Superior temporal gyrus (tissue), 1 donor: ENCODE measurements around the gene BBIP1.
A peak's percentile ranks its signal among the peaks of the same experiment; 100 is the strongest.
"Not testable (repeated sequence)": the region's sequence is repeated elsewhere in the genome, so short reads cannot be mapped to it uniquely, and the experiment has no call there.

Experiments
- DNase-seq: peaks from one replicate; pipeline ENCODE4 v3.0.0-alpha.2; 2016; ENCODE audit errors: extremely low spot score

Gene BBIP1

DNA sequence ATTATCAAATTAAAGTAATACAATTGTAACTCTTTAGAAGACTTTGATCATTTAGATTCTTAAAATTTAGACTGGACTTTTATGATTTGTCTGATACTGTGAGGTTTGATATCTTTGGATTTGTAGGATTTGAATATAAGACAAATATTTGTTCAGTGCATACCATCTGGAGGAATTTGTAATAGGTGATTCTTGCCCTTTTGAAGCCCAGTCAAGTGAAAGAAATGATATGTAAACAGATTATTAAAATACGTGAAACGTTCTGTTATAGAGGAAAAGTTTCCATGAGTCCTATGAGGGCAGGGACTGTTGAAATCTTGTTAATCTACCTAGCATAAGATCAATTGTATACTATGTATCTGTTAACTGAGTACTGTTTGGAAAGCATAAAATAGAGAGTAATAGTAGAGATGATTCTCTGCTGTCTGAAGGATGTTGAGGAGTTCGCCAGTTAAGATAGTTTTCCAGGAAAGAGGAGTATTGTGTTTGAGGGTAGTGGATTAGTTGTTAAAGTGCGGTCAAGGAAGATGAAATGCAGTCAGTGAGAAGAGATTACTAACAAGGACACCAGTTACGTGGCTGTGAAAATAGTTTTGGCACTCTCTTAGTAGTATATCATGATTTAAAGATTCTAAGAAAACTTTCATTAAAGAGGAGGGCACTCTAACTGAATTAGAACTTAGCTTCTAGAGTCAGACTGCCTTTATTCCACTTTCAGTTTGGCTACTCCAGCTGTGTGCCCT is 32.9 kb downstream of the BBIP1 start:
- no peak for DNase-seq

DNA sequence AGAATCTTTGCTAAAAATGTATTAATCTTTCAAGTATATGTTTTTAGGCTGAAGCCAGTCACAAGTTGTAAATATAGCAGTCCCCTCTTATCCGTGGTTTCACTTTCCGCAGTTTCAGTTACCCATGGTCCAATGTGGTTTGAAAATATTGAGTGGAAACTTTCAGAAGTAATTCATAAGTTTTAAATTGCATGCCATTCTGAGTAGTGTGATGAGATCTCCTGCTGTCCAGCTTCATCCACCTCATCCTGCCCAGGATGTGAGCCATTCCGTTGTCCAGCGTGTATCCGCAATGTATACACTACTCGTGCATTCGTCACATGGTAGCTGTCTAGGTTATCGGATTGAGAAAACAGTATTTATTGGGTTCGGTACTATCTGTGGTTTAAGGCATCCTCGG is 35.1 kb downstream of the BBIP1 start:
- DNase-seq = no peak

DNA sequence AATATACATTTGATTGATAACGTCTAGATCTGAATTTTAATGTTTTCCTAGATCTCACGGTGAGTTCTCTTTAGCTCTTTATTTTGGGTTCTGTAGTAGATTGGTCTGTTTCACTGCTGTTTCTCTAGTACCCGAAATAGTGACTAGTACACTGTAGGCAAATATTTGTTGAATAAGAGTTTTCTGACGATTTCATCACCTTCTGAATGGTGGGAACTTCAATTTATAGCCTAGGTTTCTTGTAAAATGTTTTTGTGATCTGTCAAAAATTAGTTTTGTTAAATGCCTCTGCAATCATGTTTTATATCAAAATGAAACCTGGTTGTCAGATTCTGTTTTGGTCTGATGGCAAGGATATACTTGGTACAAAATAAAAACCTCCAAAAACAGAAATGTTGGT is 37.1 kb downstream of the BBIP1 start:
- no peak for DNase-seq

DNA sequence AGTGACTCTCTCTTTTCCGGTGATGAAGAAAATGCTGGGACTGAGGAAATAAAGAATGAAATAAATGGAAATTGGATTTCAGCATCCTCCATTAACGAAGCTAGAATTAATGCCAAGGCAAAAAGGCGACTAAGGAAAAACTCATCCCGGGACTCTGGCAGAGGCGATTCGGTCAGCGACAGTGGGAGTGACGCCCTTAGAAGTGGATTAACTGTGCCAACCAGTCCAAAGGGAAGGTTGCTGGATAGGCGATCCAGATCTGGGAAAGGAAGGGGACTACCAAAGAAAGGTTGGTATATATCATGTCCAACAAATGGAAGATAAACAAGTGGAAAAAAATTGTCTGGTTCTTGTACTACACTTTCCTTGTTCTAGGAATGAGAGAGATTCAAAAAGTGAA is 37.7 kb downstream of the BBIP1 start:
- no peak for DNase-seq

DNA sequence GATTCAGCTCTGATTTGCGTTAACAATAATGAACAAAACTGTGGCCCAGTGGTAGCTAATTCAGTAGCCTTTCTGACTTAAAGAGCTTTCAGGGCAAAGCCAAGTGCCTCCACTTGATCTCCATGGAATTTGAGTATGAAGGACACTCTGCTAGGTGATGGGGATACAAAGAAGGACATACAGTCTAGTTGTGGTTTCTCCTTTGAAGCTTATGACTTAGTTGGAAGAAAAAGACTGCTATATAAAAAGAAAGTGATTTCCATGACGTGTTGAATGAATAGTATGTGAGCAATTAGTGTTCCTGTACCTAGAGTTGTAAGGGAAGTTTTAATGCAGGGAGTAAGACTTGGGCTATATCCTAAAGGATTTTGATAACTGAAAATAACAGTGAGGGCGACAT is 39.0 kb downstream of the BBIP1 start:
- DNase-seq = no peak

DNA sequence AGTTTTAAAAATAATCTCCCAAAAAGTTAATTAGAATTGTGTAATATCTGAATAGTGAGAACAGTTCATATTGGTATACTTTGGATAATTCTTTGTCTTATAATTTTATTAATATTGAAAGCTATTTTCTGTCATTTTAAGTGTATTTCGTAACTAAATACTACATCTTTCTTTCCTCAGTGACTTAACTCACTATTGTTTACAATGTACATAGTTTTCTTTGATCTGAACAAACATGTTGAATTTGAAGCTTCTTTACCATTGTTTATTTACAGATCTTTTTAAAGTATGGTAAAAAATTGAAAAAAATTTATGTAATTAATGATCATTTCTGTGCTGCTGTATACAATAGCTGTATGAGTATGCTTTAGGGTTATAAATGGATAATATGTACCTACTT is 42.2 kb downstream of the BBIP1 start:
- no peak for DNase-seq

DNA sequence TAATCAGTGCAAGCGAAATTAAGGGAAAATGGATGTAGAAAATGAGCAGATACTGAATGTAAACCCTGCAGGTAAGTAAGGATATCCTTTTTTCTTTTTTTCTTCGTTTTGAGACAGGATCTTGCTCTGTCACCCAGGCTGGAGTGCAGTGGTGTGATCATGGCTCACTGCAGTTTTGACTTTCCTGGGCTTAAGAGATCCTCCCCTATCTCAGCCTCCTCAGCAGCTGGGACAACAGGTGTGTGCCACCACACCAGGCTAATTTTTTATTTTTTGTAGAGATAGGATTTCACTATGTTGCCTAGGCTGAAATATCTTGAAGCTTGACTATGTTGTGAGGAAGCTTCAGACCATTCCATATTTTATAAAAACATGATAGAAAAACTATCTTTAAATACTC is 43.0 kb downstream of the BBIP1 start:
- DNase-seq = no peak

DNA sequence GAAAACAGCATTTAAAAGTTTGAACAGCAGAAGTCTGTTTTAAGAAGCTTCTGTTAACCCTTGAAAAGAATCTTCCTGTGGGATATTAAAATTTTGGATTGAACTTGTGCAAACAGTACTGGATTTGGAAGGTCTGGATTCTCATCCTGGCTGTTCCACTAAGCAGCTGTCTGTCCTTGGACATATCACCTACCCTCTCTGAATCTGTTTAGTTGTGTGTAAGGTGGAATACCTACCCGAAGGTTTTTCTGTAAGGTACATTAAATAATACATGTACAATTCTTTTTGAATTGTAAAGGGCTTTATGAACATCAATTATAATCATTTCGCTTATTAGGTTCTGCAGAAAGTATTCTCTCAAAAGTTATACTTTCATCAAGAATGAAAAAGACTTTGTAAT is 45.0 kb downstream of the BBIP1 start:
- DNase-seq = no peak

DNA sequence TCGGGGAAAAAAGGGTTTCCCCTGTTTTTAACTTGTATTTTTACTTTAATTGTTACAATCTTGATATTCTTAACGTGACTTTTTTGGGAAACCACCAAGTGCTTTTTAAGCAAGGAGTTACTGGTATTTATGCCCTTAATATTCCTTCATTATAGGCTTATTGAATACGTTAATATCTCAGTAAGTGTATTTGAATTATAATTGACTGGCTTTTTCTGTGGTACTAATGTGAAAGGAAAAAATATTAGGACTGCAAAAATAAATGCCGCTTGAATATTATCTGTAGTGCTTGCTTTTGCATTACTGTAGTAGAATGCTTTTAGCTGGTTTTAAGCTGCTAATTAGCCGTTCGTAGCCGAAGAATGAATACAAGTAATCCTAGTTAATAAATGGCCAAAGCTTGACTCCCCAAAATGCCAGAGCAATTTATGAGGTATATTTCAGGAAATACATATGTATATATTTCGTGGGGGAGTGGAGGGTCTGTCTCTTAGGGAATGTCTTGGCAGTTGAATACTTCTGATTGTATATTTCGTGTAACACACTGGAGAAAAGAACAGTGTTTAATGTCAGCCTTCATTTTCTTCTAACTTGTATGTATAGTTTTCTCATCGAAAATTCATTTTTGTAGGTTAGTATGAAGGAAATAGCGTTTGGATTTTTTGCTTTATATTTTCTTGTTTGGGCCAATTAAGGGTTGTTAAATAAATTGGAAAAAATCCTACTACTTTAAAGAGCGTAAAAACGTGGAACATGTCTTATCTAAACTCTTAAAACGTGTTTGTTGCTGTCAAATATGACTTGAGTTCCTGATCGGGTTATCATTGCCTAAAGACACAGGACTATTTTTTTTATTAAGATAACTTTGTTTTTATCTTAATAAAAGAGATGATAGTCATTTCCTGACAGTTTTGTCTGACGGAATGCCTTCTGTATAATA is 45.7 kb downstream of the BBIP1 start:
- DNase-seq = peak; percentile 47

DNA sequence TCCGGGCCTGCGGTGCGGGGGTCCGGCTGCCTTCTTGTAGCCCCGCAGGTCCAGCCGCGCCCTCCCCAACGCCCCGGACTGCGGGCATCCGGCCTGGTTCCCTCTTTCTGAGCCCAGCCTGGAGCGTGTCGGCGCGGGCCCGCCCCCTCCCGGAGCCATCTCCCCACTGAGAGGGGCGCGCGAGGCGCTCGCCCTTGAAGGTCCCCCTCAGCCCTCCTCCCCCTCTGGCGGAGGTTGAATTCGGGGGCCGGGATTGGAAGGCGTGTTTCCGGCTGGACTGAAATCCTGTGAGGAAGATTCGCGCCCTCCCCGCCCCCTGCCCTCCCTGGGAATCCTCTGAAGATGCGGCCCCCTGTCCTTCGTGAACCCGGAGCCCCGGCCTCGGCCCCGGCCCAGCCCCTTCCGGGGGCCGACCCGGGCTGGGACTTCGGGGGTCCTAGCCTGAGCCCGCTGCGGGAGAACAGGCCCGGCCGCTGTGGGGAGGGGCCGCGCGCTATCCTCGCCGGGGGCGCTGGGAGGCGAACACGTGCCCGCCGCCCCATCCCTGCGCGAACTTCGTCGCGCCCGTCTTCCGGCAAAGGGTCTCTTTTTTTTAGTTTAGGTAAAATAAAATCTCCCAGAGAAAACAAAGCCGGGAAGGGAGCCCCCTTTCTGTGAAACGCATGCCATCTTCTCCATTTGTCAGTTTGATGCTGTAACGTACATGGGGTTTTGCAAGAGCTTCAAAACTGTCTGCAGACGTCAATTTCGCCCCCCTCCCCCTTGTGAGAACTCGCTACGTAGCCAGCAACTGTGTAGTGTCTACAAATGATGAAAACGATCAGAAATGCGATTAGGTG is 46.6 kb downstream of the BBIP1 start:
- peak; percentile 64 for DNase-seq

DNA sequence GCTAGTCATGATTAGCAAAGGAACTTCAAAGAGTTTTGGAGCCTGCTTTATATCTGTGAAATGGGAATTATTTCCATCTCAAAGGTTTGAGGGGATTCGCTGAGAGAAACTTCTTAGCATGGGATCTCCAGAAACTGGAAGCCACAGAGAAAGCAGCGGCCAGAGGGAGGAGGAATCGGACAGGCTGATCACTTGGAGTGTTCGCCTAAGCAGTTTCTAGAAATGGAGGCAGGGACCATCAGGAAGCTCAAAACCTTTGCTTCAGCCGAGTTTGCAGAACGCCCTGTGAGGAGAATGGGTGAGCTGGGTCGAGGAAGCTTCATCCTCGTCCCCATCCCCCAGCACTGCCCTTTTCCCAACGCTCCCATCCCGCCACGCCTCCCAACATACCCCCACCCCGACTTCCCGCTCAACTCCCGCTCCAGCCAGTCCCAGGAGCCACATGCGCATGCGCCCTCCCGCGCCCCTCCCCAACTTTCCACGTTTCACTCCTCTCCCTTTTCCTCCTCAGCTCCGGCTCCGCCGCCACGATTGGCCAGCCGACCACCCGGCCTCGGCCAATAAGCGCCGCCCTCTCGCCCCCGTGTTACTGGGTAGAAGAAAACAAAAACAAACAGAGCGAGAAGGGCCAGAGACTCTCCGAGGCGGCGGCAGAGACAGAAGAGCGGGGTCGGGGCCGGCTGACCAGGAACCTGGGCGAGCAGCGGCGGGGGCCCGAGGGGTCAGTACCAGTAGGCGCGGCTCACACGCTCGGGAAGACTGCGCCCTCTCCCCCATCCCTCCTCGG is 47.5 kb downstream of the BBIP1 start, which contains the start of gene PDCD4:
Gene PDCD4, plus strand, starts transcription at position 631 of the 787 bp plus-strand sequence. CDS start 4,100 bp downstream, outside the sequence.
- peak; percentile 98 for DNase-seq

DNA sequence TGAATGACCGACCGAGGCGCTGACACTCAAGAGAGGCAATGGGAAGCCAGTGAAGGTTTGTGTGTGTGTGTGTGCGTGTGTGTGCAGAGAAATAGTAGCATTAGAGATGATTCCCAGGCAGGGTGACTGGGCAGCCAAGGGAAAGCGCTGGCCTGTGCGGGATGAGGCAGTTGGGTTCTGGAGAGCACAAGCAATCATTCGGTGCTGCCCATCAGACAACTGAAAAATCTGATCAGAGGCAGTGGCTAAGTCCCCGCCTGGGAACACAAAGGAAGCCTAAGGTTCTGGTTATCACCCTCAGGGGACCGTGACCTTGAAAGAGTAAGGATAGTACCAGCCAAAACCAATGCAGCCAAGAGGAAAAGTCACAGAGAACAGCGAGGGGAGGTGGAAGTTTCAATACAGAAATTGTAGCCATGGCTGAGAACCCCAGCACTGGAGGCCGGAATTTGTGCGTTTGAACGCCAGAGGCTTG is 48.1 kb downstream of the BBIP1 start:
- DNase-seq = no peak

DNA sequence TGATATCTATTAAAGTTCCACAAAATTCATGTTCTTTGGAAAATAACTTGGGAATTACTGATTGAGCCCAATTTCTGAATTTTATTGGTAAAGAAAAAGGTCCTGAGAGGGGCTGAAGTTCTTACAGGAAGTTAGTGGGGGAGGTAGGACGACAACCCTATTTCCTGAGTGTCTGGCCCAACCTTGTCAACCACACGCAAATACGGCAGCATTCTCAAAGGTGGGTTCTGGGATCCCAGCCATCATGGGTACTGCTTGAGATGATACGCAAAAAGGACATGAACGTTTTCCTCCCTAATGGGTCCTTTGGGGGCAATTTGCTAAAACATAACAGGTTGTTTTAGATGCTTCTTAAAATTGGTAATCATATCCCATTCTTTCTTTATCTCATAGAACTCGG is 50.0 kb downstream of the BBIP1 start:
- DNase-seq = no peak

DNA sequence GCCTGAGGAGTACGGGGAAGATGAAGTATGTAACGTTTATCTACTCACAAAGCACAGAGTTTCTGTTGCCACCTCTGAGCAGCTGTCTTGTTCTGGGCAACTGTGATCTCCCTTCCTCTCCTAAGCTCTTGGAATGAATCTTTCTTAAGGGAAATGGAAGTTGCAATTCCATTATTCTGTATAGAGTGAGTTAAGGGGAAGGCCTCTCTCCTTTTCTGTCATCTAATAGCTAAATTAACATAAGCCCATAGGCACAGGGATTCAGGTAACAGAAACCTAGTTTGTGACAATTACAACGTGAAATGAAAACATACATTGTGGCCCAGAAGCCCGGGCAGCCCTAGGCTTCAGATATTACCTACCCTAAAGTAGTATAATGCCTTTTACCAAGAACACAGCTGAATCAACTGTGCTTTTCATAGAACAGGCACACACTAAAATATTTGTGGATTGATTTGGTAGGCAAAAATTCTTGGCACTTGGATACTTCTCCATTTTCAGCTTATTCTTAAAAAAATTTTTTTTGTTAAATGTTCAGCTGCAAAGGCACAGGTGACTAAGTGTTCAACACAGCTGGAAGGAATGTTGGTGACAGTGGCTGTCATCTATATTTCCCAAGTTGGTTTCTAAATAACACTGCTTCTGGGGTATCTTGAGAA is 51.0 kb downstream of the BBIP1 start:
- no peak for DNase-seq

DNA sequence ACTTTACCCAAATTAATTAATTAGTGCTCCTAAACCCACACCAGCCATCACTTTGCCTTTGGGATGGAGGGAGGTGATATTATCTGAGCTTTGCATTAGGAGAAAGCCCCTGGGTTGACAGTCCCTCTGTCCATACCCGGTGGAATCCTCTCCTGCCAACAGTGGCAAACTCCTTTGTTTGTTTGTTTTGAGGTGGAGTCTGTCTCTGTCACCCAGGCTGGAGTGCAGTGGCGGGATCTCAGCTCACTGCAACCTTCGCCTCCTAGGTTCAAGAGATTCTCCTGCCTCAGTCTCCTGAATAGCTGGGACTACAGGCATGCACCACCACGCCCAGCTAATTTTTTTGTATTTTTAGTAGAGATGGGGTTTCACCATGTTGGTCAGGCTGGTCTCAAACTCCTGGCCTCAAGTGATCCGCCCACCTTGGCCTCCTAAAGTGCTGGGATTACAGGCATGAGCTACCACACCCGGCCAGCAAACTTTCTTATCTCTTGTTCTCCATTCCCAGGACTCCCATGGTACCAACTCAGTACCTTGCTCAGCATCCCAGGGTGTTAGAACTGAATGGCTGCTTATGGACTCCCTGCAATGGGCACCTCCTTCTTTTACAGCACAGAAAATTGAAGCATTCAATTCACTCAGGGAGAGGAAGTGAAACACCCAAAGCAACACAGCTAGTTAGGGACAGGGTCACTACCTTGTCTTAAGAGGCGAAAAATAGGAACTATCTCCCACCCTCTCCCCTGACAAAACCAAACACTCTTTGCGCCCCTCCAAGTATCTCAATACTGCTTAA is 51.8 kb downstream of the BBIP1 start:
- DNase-seq = not testable (repeated sequence)

DNA sequence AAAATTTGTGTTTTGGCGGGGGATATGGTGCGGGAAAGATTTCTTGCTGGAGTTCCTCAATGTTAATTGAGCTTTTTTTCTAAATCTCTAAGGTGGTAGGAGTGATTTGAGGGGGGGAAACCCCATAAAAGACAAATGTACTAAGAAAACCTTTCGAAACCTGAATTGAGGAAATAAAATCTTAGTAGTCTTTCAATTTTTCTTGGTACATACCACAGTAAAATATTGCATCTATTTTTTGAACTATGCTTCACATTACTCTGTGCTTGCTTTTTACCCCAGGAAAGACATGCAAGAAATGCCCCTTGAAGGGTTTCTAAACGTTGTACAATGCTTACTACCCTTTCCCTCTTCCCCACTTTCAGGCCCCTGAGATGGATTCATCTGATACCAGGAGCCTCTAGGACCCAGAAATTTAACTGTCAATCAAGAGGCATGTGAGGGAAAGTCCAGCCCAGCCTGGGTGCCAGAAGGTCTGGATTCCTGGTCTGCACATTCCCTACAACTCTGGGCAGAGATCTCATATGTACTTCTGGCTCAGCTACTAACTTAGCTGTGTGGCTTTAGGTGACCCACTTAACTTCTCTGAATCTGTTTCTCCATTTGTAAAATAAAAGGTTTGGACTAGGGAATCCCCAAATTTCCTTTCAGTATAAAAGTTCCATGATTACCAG is 53.0 kb downstream of the BBIP1 start:
- no peak for DNase-seq

DNA sequence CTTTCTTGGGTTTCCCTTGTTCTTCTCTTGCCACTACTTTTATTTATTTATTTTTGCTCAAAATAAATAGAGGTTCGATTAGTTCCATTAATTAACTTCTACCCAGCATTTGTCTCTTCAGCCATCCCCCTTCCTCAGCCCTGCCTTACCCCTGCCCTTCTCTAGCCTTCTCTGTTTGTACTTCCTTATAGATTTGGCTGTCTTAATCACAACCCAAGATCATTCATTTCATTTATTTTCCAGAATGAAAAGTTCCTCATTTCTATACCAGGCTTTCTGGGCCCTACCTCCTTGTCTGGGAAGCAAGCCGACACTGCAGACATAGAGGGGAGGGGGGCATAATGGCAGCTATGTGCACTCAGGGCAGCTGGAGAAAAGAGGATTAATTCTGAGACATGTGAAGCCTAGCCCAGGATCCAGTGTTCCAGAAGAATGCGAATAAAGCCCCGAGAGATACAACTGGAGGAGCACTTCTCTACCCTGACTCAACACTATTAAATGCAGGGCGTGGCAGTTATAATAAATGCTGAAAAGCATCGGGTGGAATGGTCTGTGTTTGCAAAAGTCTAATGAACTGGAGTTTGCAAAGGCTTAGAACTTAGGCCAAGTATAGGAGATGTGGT is 53.7 kb downstream of the BBIP1 start:
- DNase-seq = no peak

DNA sequence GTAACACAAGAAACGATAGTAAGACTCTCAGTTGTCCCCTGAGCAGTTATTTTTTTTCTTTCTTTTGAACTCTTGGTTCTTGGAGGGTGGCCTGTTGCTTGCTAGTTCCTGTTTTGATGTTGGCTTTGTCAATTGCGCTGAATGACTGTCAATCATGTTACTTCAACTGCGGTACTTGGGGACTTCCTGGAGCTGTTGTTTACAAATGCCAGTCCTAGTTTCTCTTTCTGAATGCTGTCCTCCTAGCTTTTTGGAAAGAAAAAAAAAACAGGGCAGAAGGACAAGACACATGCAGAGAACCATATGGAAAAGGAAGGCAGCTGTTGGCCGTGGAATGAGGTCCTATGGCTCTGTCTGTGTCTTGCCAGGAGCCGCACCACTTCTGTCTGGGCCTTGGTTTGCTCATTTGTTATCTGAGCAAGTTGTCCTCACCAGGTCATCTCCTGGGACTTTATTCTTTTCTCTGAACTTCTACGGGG is 54.3 kb downstream of the BBIP1 start:
- no peak for DNase-seq
